Measurements from ENCODE around the gene ACBD6.
"Not testable (repeated sequence)": the region's sequence is repeated elsewhere in the genome, so short reads cannot be mapped to it uniquely, and the experiment has no call there.

Gene ACBD6

DNA sequence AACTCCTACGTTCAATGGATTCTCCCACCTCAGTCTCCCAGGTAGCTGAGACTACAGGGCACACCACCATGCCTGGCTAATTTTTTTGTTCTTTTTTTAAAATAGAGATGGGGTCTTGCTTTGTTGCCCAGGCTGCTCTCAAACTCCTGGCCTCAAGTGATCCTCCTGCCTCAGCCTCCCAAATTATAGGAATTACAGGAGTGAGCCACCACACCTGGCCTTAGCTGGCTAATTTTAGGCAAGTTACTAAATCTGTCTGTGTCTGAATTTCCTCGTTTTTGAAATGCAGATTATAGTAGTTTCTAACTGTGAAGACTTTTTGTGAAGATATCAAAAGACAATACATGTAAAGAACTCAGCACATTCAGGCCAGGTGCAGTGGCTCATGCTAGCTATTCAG is 13.7 kb downstream of the ACBD6 start:
- no peak for DNase-seq

DNA sequence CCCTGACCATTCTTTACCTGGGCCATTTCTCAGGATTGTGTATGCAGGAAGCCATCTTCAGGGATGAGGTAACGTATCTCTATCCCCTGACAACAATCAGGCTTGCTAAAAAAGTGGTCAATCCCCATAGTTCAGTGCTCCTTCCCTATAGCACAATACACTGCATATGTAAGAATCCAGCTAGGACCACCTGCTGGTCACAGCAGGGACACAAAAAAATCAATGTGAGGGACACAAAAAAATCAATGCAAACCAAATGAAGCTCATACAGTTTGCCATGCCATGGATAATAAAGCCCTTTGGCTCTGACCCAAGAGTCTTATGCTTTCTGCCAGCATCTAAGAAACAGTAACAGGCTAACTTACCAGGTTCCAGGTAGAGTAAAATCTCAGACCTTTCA is 16.3 kb downstream of the ACBD6 start:
- no peak for DNase-seq

DNA sequence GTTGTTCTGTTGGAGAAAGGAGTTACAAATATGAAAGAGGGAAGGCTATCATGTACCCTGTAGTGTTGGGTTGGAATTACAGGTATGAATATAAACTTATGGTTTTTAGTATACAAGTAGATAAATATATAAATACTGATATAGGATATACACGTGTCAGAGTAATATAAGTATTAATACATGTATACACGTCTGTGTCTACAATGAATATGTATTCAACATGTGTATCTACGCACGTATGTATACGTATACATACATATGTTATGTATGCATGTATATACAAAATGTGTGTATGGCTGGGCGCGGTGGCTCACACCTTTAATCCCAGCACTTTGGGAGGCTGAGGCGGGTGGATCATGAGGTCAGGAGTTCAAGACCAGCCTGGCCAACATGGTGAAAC is 17.9 kb downstream of the ACBD6 start:
- DNase-seq: no peak

DNA sequence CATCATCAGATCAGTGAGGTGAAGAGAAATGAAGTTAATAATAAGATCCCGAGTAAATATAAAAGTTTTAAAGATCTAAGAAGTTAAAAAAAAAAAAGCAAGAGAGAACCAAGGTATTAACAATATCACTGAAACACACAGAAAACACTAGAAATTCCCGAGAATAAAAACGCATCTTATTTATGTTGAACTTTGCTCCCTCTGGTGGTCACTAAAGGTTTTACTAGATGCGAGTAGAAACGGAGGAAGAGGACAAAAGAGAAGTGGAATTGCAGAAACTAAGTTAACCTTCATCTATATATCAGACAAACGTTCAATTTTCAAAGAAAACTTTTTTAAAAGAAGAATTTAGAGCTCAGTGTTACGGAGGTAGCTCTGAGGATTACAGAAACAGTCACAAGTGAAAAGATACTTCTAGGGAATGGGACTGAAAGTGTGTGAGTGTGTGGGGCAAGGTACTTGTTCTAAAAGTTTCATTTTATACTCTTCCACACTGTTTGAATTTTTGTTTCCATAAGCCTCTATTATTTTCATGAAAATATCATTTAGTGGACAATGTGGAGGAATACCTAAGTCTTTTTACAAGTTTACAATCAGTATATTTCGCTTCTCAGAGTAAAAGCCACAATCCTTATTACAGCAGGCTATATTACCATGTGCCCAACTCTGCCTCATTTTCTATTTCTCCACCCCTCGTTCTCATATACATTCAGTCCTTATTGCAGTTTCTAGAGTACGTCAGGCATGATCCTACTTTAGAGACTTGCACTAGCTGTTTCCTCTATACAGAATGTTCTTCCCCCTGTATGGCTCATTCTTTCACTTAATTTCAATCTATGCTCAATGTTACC is 19.7 kb downstream of the ACBD6 start:
- peak; percentile 6 to 56 for DNase-seq

DNA sequence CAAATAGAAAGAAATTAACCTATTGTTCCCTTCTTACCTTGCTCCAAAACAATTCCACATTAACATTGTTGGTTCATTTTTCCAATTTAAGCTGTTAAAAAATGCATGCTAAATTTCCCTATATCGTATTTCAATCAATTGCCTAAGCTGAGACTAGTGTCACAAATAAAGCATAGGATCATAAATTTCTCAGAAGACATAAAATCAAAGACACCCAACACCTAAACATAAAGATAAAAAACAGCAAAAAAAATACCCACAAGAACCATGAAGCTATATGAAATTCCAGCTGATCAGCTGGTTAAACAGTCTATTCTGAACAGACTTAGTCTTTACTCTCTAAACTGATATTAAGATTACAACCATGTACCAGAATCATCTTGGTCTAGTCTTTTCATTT is 32.3 kb downstream of the ACBD6 start:
- DNase-seq: no peak

DNA sequence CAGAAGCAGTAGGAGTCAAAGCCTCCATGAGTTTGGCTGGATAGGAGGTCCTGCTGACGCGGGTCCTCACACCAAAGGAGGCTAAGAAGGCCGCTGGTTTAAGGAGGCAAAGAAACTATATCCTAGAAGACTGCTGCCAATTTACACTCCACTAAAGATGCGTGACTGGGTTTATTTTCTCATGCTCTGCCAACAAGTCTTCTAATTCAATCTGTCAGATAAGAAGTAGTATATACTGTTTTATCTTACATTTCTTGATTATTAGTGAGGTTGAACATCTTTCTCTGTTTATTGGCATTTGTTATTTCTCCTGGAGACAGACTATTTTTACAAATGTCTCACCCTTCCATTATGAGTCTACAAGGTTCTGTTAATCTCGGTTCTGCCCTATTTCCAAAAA is 34.1 kb downstream of the ACBD6 start:
- no peak for DNase-seq

DNA sequence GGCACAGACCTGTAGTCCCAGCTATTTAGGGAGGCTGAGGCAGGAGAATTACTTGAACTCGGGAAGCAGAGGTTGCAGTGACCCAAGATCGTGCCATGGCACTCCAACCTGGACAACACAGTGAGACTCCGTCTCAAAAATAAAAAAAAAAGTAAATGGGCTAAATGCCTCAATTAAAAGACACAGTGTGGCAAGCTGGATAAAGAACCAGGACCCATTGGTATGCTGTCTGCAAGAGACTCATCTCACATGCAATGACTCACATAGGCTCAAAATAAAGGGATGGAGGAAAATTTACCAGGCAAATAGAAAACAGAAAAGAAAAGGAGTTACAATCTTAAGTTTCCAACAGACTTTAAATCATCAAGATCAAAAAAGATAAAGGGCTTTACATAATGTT is 40.3 kb downstream of the ACBD6 start:
- no peak for DNase-seq

DNA sequence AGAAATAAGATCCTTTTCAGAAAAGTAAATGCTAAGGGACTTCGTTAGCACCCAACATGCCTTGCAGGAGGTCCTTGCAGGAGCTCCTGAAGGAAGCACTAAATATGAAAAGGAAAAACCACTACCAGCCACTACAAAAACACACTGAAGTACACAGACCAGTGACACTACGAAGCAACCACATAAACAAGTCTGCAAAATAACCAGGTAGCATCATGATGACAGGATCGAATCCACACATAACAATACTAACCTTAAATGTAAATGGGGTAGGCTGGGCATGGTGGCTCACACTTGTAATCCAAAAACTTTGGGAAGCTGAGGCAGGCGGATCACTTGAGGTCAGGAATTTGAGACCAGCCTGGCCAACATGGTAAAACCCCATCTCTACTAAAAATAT is 40.7 kb downstream of the ACBD6 start:
- not testable (repeated sequence) for DNase-seq

DNA sequence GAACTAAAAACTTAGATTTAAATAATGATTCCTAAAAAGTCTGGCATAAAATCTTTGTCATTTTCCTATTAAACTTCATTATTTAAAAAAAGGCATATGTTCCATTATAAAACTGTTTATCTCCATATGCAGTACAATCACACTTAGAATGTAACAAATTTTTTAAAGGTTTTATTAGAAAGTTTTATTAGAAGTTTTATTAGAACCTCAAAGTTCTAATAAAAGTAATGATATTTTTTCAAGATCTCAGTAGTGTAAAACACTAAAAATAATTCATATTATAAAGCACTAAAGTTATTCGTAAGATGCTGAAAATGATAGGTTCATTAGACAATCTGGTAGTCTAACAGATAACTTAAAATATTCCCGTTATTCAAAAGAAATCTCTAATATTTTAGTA is 43.6 kb downstream of the ACBD6 start:
- DNase-seq: no peak

DNA sequence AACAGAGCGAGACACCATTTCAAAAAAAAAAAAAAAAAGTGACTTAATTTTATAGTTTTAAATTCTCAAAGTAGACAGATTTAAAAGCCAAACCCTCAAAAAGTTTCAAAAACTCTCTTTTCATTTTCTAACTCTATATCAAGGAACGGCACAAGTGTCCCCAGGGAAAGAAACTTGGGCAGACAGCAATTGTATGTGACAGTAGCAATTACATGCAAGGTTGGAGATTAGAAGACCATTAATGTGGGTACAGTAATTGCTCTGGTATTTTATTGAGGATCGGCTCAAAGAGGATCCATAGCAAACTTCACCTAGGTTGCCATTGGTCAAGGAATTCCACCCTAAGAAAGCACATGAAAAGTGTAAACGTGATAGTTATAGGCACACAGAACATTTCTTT is 46.2 kb downstream of the ACBD6 start:
- no peak for DNase-seq

DNA sequence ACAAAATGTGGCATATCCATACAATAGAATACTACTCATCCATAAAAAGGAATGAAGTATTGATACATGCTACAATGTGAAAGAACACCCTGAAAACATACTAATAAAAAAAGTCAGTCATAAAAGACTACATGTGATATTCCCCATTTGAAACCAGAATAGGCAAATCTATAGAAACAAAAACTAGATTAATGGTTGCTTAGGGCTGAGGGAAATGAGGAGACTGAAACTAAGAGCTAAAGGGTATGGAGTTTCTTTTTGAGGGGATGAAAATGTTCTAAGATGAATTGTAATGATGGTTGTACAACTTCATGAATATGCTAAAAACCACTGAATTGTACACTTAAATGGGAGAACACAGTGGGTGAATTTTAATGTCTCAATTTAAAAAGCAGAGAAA is 50.9 kb downstream of the ACBD6 start:
- DNase-seq: no peak

DNA sequence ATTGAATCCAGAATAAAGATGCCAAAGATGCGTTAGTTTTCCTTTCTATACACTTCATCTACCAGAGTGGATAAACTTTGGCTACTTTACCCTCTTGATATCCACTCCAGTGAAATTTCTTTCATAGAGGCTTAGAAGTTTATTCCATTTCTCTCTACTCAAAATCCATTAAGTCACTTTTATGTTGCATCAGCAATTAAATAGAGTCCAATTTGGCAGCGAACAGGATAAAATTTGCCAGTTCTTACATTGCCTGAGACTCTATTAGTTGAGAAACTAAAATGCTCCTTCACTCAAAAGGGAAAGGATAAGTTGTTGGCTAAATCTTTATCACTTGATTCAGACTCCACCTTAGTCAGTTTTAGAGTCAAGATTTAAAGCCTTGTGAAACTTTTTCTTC is 57.9 kb downstream of the ACBD6 start:
- no peak for DNase-seq

DNA sequence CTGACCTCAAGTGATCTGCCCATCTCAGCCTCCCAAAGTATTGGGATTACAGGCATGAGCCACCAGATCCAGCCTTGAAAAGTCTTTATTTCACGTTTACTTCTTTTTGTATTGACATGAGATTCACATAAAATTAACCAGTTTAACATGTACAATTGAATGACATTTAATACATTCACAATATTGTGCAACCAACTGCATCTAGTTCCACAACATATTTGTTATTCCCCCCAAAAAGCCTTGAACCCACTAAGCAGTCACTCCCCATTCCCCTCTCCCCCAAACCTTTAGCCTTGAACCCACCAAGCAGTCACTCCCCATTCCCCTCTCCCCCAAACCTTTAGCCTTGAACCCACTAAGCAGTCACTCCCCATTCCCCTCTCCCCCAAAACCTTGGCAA is 62.0 kb downstream of the ACBD6 start:
- no peak for DNase-seq

DNA sequence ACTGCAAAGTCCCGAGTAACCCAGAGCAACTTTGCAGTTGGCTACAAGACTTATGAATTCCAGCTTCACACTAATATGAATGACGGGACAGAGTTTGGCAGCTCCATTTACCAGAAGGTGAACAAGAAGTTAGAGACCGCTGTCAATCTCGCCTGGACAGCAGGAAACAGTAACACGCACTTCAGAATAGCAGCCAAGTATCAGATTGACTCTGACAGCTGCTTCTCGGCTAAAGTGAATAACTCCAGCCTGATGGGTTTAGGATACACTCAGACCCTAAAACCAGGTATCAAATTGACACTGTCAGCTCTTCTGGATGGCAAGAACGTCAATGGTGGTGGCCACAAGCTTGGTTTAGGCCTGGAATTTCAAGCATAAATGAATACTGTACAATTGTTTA is 66.8 kb downstream of the ACBD6 start:
- DNase-seq: no peak

DNA sequence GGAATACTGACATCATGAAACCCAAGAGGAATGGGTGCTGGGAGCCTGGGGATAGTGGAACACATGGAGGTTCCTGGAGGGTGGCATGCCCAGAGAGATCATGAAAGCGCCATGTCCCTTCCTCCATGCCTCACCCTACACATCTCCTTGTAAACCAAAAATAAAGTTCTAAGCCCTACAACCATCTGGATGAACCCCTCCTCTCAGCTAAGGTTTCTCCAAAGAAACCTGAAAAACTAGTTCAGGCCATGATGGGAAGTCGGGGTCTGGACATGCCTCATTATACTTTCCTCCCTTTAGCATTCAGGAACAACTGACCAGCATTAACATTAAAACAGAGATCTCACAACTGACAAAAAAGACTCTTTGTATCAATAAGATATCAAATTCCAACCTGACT is 68.5 kb downstream of the ACBD6 start:
- DNase-seq: no peak

DNA sequence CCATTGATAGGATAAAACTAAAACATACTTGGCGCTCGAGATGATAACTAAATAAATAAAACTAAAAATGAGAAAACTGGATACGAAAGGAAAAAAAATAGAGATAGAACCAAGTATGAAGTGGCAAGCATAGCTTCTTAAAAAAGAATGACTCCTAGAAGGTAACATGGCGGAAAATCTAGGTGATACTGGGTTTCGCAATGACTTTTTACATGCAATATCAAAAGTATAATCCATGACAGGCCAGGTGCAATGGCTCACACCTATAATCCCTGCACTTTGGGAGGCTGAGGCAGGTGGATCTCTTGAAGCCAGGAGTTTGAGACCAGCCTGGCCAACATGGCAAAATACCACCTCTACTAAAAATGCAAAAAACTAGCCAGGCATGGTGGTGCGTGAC is 70.7 kb downstream of the ACBD6 start:
- DNase-seq: no peak

DNA sequence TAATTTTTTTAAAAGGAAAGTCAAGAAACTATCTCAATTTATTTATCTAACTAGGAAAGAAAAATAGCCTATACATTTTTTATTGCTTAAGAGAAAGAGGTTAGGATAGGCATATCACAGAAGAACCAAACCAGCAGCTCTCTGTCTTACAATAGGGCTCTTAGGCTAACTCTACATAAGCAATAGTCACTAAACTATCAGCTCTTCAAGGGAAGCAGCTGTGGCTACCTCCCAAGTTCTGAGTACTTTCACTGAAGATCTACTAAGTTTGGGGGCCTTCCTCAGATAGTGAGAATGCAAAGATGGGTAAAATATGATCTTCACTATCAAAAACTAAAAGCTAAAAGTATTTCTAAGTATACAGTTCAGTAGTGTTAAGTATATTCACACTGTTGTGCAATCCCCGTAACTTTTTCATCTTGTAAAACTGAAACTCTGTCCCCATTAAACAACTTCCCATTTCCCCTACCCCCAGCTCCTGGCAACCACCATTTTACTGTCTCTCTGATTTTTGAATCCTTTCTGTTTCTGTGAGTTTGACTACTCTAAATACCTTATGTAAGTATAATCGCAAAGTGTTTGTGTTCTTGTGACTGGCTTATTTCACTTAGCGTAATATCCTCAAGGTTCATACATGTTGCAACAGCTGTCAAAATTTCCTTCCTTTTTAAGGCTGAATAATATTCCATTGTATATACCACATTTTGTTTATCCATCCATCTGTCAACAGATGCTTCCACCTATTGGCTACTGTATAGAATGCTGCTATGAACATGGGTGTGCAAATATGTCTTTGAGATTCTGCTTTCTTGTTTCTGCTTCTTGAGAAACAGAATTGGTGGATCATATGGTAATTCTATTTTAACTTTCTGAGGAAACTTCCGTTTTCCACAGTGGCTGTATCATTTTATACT is 73.3 kb downstream of the ACBD6 start:
- no peak for DNase-seq

DNA sequence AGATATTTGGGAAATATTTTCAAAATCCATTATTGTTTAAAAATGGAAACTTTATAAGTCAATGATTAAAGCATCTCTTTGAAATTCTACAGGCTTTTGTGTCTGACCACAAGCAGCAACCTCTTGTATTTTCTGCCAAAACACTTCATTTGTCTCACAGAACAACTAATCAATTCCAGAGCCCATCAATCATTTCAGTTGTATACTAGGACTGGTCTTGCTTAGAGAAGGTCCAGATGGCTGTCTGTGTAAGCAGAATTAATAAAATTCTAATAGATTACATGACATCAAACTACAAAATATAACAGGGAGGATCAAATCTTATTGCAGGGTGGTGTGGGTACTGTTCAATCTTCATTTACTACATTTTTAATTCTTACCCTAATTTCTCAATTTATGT is 76.4 kb downstream of the ACBD6 start:
- DNase-seq: no peak

DNA sequence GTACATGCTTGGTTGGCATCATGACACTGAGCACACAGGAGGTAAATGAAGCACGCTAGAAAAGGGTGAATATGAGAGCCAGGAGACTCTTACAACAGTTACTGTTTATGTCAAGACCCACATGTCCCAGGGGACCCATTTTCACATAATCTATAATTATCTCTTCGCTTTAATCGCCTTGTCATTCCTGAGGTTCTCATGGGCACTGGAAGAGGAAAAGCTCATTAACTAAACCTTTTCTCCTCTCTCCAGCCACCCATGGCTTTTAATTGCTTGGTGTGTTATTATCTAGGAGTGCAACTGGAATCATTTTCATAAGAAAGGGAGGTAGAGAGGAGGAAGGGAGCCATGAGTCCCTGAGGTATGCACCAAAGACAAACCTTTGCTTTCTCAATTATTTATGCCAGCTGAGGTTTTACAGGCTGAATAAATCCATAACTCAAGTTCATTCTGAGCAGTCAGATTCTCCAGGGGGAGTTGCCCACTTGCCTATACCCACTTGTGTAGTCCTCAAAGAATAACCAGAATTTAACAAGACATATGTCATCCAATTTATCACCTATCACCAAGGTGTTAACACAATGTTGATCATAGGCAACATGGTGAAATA is 77.4 kb downstream of the ACBD6 start:
- no peak for DNase-seq

DNA sequence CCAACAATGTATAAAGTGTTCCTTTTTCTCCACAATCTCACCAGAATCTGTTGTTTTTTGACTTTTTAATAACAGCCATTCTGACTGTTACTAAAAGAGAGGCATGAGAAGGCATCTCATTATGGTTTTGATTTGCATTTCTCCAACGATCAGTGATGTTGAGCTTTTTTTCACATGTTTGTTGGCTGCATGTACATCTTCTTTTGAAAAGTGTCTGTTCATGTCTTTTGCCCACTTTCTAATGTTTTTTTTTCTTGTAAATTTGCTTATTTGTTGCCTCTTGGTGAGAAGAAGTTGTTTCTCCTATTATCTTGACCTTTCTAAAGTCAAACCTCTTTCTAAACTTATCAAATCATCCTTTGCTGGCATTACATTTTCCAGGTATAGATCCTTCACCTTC is 80.8 kb downstream of the ACBD6 start:
- no peak for DNase-seq

DNA sequence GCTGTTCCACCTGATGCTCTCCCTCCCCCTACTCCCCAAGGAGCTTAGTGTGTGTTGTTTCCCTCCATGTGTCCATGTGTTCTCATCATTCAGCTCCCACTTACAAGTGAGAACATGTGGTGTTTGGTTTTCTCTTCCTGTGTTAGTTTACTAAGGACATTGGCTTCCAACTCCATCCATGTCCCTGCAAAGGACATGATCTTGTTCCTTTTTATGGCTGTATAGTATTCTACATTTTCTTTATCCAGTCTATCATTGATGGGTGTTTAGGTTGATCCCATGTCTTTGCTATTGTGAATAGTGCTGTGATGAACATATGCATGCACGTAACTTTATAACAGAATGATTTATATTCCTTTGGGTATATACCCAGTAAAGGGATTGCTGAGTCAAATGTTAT is 81.2 kb downstream of the ACBD6 start:
- DNase-seq: not testable (repeated sequence)

DNA sequence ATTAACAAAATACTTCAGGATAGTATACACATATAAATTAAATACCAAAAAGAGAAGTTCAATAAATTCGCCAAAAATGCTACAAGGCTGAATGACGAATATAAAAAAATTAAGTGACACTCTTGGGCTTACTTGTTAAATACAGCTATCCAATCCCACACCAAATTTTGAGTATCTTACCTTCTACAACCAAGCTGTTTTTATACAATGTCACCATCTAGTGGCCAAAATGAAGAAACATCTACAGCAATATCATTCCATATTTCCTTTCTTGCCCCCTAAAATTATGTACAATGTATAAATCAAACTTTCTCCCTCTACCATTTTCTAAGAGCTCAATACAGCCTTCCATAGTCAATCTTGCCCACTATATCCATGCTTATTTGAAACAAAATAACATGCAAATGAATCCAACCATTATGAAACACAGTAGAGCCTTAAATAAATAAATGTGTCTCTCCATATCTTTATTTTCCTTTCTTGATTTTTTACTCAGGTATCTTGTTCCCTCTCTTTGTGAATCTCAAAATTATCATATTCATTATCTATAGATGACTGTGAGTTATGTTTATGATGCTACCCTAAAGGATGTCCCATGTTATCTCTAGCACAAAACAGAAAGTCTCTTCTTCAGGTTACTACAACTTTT is 86.3 kb downstream of the ACBD6 start:
- DNase-seq: peak; percentile 25 to 51

DNA sequence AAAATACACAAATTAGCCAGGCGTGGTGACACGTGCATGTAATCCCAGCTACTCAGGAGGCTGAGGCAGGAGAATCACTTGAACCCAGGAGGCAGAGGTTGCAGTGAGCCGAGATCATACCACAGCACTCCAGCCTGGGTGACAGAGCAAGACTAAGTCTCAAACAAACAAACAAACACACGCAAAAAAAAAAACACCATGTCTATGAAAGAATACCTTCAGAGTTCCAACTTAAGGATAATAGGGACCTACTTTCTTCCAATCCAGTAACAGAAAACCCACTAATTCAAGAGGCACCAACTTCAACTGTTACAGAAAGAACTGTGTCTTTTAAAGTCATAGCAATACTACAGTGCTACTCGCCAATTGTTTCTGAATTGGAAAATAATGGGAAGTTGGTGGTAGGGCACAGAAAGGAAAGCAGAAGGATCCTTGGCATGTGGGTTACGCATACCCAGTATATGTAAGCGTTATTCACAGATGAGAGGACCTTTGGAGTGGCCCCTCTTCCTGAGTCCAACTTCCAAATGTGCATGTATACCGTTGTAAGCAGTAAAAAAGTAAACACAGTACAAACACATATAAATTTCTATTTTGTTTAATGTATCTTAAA is 87.0 kb downstream of the ACBD6 start:
- DNase-seq: no peak
